Esophagus muscularis mucosa (tissue), 4 donors: ENCODE data around the gene PLEKHM3. TPM values are rescaled to one million over a fixed set of nuclear protein-coding genes. Genes with fewer than 3 reads are reported as not detected.

Experiments
- DNase-seq: peaks from one replicate; pipeline ENCODE4 v3.0.0-alpha.2; 2017; ENCODE audit errors: extremely low spot score
- H3K27ac ChIP-seq, 4 donors: fragments of 200-600 bp; sonication (generic); replicated peaks in 1 of 4; 1 replicate in 3 of 4; 2 replicates in 1 of 4; pipeline ENCODE4 v1.5.1; 2016 to 2019; ENCODE audit warnings: mild to moderate bottlenecking in 1 of 4
- H3K27me3 ChIP-seq, 4 donors: fragments of 200-600 bp; sonication (generic); one replicate each; pipeline versions ENCODE4 v1.5.1 to v1.6.0; 2016 to 2019
- H3K36me3 ChIP-seq, 4 donors: fragments of 200-600 bp; sonication (generic); one replicate each; pipeline ENCODE4 v1.5.1; 2016 to 2019
- H3K4me1 ChIP-seq, 4 donors: fragments of 200-600 bp; sonication (generic); one replicate each; pipeline ENCODE4 v1.5.1; 2016 to 2019
- H3K4me3 ChIP-seq, 4 donors: fragments of 200-600 bp; sonication (generic); 1 replicate in 2 of 4; 2 replicates in 2 of 4; pipeline ENCODE4 v1.5.1; 2016 to 2019; ENCODE audit warnings: mild to moderate bottlenecking in 4 of 4, moderate library complexity in 1 of 4
- H3K9me3 ChIP-seq, 4 donors: fragments of 200-600 bp; sonication (generic); 1 replicate in 3 of 4; 2 replicates in 1 of 4; pipeline ENCODE4 v1.5.1; 2016 to 2019
- EP300 ChIP-seq: sonication (generic); formaldehyde crosslinking; IDR thresholded peaks from one replicate; pipeline ENCODE4 v1.6.1; 2017; ENCODE audit warnings: antibody characterized with exemption
- POLR2A ChIP-seq: fragments of 450-650 bp; IDR thresholded peaks from one replicate; pipeline ENCODE4 v1.6.1; 2017; ENCODE audit warnings: antibody characterized with exemption, moderate library complexity, mild to moderate bottlenecking, low read depth
- POLR2AphosphoS5 ChIP-seq, 2 donors: sonication (generic); formaldehyde crosslinking; IDR thresholded peaks; one replicate each; pipeline ENCODE4 v1.6.1; 2017; ENCODE audit warnings: antibody characterized with exemption in 2 of 2
- WGBS: methylation state at CpG from one replicate; pipeline ENCODE4 v1.1.5; 2018; 5-methylcytosine and 5-hydroxymethylcytosine counted together
- intact Hi-C: fragments of 100-400 bp; cut with DNase I; formaldehyde crosslinking; loops from one replicate; pipeline ENCODE4 v1.15.1; 2023
- total RNA-seq, 4 donors: library from RNA; depleted of rRNA; stranded (reverse); fragments of >200 nt; gene quantifications; one replicate each; pipeline versions ENCODE4 v1.1.0 to v1.2.1, GENCODE V29; 2016
- TF ChIP-seq, protein P1 (sequence below), 3 experiments: fragments of 200-600 bp in 2 of 3; fragments of 450-650 bp in 1 of 3; sonication (generic) in 2 of 3; IDR thresholded peaks; one replicate each; pipeline ENCODE4 v1.5.1; 2017 to 2019; ENCODE audit warnings: antibody characterized with exemption in 3 of 3, mild to moderate bottlenecking in 2 of 3, moderate library complexity in 1 of 3

Gene PLEKHM3
- total RNA-seq, 4 donors from 2014 or later = 24.8 to 34.5 (median 31.1) TPM

DNA sequence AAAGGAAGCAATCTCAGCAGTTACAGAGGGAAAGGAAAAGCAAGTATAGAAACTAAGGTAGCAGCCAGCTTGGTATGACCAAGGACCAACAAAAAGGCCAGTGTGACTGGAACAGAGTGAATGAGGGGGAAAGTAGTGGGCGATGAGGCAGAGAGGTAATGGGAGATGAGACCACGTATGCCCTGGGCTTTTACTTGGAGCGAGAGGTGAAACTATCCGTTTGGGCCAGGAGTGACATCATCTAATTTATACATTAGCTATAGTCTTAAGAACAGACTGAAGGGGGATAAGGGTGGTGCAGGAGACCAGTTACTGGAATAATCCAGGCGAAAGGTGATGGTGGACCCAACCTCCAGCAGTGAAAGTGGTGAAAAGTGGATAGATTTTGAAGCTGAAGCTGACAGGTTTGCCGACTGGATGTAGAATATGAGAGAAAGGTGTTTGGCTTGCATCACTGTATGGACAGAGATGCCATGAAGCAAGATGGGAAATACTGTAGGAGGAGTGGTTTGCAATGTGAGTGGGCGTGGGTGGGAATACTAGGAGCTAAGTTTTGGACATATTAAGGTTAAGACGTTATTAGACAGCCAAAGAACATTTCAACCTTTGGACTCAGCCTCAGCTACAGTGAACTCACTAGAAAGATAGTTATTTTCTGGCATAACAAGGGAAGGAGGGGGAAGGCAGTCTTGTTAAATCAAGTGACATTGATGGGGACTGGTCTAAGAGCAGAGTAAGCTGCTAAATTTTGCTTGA lies 106.0 kb downstream of the PLEKHM3 start:
- Histone ChIP-seq H3K27me3 (no peaks in the 10 kb centered on the region), H3K4me1 (peaks cover 0 to 5% (median 0%) of the 10 kb centered on the region in 4 donors), H3K36me3 (peaks cover 0 to 3% (median 0%) of the 10 kb centered on the region in 4 donors), H3K4me3 (no peak overlapping the region), H3K9me3 (no peaks in the 10 kb centered on the region), H3K27ac (no peak overlapping the region)
- intact Hi-C loops = no loop called here
- DNase-seq = no peak
- 91% methylated on average over 8 of the region's 8 CpGs for WGBS
- TF ChIP-seq POLR2A (no peak), POLR2AphosphoS5 (IDR thresholded peaks at IDR 0.05) (no peak), EP300 (no peak)
- TF ChIP-seq, protein P1, sequence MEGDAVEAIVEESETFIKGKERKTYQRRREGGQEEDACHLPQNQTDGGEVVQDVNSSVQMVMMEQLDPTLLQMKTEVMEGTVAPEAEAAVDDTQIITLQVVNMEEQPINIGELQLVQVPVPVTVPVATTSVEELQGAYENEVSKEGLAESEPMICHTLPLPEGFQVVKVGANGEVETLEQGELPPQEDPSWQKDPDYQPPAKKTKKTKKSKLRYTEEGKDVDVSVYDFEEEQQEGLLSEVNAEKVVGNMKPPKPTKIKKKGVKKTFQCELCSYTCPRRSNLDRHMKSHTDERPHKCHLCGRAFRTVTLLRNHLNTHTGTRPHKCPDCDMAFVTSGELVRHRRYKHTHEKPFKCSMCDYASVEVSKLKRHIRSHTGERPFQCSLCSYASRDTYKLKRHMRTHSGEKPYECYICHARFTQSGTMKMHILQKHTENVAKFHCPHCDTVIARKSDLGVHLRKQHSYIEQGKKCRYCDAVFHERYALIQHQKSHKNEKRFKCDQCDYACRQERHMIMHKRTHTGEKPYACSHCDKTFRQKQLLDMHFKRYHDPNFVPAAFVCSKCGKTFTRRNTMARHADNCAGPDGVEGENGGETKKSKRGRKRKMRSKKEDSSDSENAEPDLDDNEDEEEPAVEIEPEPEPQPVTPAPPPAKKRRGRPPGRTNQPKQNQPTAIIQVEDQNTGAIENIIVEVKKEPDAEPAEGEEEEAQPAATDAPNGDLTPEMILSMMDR (IDR thresholded peaks at IDR 0.05) = no peak

DNA sequence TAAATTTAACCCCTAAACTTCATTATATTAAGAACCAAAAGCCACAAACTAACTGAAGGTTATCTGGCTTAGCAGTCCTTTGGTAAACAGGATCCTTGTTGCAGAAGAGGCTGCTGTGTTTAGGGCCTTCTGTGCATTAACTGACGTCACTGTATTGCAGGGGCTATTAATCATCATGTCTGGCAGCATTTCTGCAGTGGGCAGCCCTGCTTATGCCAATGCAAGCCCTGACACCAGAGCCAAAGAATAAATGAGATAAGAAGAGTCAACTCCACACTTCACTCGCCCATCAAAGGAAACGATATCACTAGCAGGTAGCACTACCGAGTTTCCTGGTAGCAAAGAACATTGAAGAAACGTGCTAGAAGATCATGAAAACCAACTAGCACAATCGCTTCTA lies 110.6 kb downstream of the PLEKHM3 start:
- TF ChIP-seq EP300 (no peak), POLR2AphosphoS5 (IDR thresholded peaks at IDR 0.05) (no peak), POLR2A (no peak)
- TF ChIP-seq, protein P1 (IDR thresholded peaks at IDR 0.05) = no peak
- DNase-seq = no peak
- intact Hi-C loops = no loop called here
- H3K27me3 ChIP-seq = no peaks in the 10 kb centered on the region
- no peak overlapping the region for H3K4me3 ChIP-seq
- H3K9me3 ChIP-seq = no peaks in the 10 kb centered on the region
- no peaks in the 10 kb centered on the region for H3K4me1 ChIP-seq
- peaks cover 0 to 3% (median 0%) of the 10 kb centered on the region in 4 donors for H3K36me3 ChIP-seq
- H3K27ac ChIP-seq = no peak overlapping the region
- WGBS = 97% methylated on average over 6 of the region's 6 CpGs

DNA sequence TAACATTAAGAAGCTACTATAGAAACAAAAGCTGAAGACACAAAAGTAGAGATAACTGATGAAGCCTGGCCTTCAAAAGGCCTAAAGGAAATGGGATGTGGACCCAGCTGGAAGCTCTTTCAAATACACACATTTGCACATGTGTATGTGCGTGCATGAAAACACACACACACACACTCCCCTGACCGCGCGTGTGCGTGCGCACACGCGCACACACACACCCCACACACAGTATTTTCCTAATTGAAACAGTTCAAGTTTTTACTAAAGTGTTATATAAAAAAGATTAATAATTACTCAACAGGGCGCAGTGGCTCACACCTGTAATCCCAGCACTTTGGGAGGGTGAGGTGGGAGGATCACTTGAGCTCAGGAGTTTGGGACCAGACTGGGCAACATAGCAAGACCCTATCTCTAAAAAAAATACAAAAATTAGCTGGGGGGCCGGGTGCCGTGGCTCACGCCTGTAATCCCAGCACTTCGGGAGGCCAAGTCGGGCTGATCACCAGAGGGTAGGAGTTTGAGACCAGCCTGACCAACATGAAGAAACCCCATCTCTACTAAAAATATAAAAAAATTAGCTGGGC lies 111.5 kb downstream of the PLEKHM3 start:
- intact Hi-C loops = no loop called here
- WGBS = 98% methylated on average over 14 of the region's 14 CpGs
- Histone ChIP-seq H3K4me3 (no peak overlapping the region), H3K27ac (no peak overlapping the region), H3K27me3 (no peaks in the 10 kb centered on the region), H3K4me1 (no peaks in the 10 kb centered on the region), H3K9me3 (no peaks in the 10 kb centered on the region), H3K36me3 (peaks cover 0 to 3% (median 0%) of the 10 kb centered on the region in 4 donors)
- no peak for DNase-seq
- no peak for TF ChIP-seq POLR2AphosphoS5 (IDR thresholded peaks at IDR 0.05)
- TF ChIP-seq, protein P1 (IDR thresholded peaks at IDR 0.05) = no peak

DNA sequence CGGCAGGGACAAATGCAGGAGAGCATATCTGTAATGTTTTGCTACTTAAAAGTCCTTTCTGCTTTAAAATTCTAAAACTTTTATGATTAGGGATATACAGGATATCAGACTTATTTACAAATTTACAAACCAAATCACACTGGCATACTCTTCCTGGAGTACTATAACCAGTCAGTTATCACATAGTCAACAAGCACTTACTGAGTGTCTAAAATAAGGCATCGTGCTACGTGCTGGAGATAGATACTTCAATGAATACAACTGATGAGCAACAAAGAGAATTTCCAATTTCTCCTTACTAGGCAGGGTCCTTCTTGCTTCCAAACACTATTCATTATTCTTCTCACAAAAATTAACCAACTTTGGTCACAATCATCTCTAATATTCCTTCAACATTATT lies 113.5 kb downstream of the PLEKHM3 start:
- 97% methylated on average over 3 of the region's 3 CpGs for WGBS
- Histone ChIP-seq H3K4me1 (no peaks in the 10 kb centered on the region), H3K9me3 (no peaks in the 10 kb centered on the region), H3K27me3 (no peaks in the 10 kb centered on the region), H3K4me3 (no peak overlapping the region), H3K36me3 (no peaks in the 10 kb centered on the region), H3K27ac (no peak overlapping the region)
- no peak for TF ChIP-seq POLR2A
- TF ChIP-seq, protein P1 (IDR thresholded peaks at IDR 0.05) = no peak
- no peak for TF ChIP-seq EP300
- no peak for TF ChIP-seq POLR2AphosphoS5 (IDR thresholded peaks at IDR 0.05)
- intact Hi-C loops = no loop called here
- no peak for DNase-seq
